Endothelial cell of umbilical vein (primary cell): ENCODE results near the gene SPRYD3. TPM values are rescaled to one million over a fixed set of nuclear protein-coding genes. Genes with fewer than 3 reads are reported as not detected.
A peak's percentile ranks its signal among the peaks of the same experiment; 100 is the strongest.

Source experiments
- BruUV-seq: library from RNA; stranded (reverse); fragments of 400-500 nt; replicated peaks from 2 replicates; lab custom pipeline; 2021; lab: Mats Ljungman, UMichigan
- CTCF ChIA-PET: fragments of 300-600, 350-600 bp; sonication (Branson Sonifier 250); formaldehyde crosslinking; loops from one replicate; lab custom pipeline; 2021; ENCODE audit warnings: antibody characterized with exemption, inconsistent platforms; lab: Charles Lee
- POLR2A ChIA-PET: fragments of 300-600, 350-600 bp; sonication (Branson Sonifier 250); formaldehyde crosslinking; loops from one replicate; lab custom pipeline; 2021; ENCODE audit warnings: antibody characterized with exemption, inconsistent platforms; lab: Charles Lee
- DNase-seq: peaks from one replicate; pipeline ENCODE4 v3.0.0-alpha.2; 2011; ENCODE audit warnings: low read depth, low spot score
- FAIRE-seq: peaks from 2 replicates; lab custom pipeline; 2011; peaks lifted over from hg19 to GRCh38; lab: Jason Lieb, UNC
- H2AFZ ChIP-seq: 2 replicates; pipeline ENCODE4 v1.6.0; 2012; ENCODE audit warnings: low read depth, low read length, control low read depth, inconsistent platforms
- H3K27ac ChIP-seq: 2 replicates; pipeline ENCODE4 v1.5.1; 2011; ENCODE audit warnings: low read depth, mild to moderate bottlenecking, control low read depth, low read length, moderate library complexity; ENCODE audit not compliant: insufficient read depth
- H3K27me3 ChIP-seq, 2 experiments: 2 replicates each; pipeline versions ENCODE4 v1.6.0 to v1.6.1; 2011; ENCODE audit warnings: low read length in 2 of 2, mixed read lengths in 1 of 2; ENCODE audit not compliant: control insufficient read depth in 2 of 2, insufficient read depth in 2 of 2
- H3K36me3 ChIP-seq, 2 experiments: 2 replicates in 1 of 2; 3 replicates in 1 of 2; pipeline ENCODE4 v1.5.1; 2011; ENCODE audit warnings: low read length in 2 of 2, mild to moderate bottlenecking in 1 of 2, moderate library complexity in 1 of 2; ENCODE audit not compliant: control insufficient read depth in 2 of 2, insufficient read depth in 2 of 2; ENCODE audit errors: extremely low read depth in 1 of 2
- H3K4me1 ChIP-seq: 3 replicates; pipeline ENCODE4 v1.5.1; 2011; ENCODE audit warnings: mild to moderate bottlenecking, low read length; ENCODE audit not compliant: control insufficient read depth, insufficient read depth; ENCODE audit errors: extremely low read depth
- H3K4me2 ChIP-seq: 2 replicates; pipeline ENCODE4 v1.6.1; 2011; ENCODE audit warnings: low read length, control low read depth, mixed read lengths; ENCODE audit not compliant: insufficient read depth
- H3K4me3 ChIP-seq, 3 experiments: fragments of 200-600 bp in 1 of 3; sonication (generic), shearing (Covaris generic) in 1 of 3; replicated peaks in 1 of 3; 2 replicates each; pipeline ENCODE4 v1.5.1; 2011 to 2016; ENCODE audit warnings: control low read depth in 3 of 3, low read length in 3 of 3, mild to moderate bottlenecking in 2 of 3, inconsistent platforms in 1 of 3, low read depth in 1 of 3, moderate library complexity in 1 of 3; ENCODE audit not compliant: insufficient read depth in 1 of 3
- H3K79me2 ChIP-seq: 2 replicates; pipeline ENCODE4 v1.6.0; 2012; ENCODE audit warnings: low read length, inconsistent platforms; ENCODE audit not compliant: control insufficient read depth, insufficient read depth
- H3K9ac ChIP-seq: replicated peaks from 2 replicates; pipeline ENCODE3; 2011; ENCODE audit warnings: low read length, control low read depth; ENCODE audit not compliant: insufficient read depth; ENCODE audit errors: extremely low read depth
- H3K9me1 ChIP-seq: replicated peaks from 3 replicates; pipeline ENCODE4 v1.6.0; 2011; ENCODE audit warnings: mild to moderate bottlenecking, low read length; ENCODE audit not compliant: control insufficient read depth, insufficient read depth; ENCODE audit errors: extremely low read depth
- H3K9me3 ChIP-seq: replicated peaks from 2 replicates; pipeline ENCODE4 v1.5.1; 2012; ENCODE audit warnings: low read length, inconsistent platforms; ENCODE audit not compliant: control insufficient read depth, insufficient read depth
- H4K20me1 ChIP-seq: replicated peaks from 2 replicates; pipeline ENCODE3; 2011; ENCODE audit warnings: mild to moderate bottlenecking, low read length; ENCODE audit not compliant: control insufficient read depth, insufficient read depth; ENCODE audit errors: extremely low read depth
- EZH2 ChIP-seq: IDR thresholded peaks from 2 replicates; pipeline ENCODE4 v1.6.1; 2012; ENCODE audit warnings: borderline replicate concordance, low read depth, mild to moderate bottlenecking, moderate library complexity, low read length, inconsistent platforms; ENCODE audit not compliant: severe bottlenecking
- GATA2 ChIP-seq: IDR thresholded peaks from 2 replicates; pipeline ENCODE4 v1.7.0; 2011; ENCODE audit warnings: low read depth, mild to moderate bottlenecking, moderate library complexity, mixed read lengths, low read length; ENCODE audit not compliant: insufficient read length, insufficient read depth
- MYC ChIP-seq: IDR thresholded peaks from one replicate; pipeline ENCODE4 v1.6.1; 2011; ENCODE audit warnings: mild to moderate bottlenecking, low read depth, low read length
- POLR2A ChIP-seq: IDR thresholded peaks from 2 replicates; pipeline ENCODE4 v1.6.1; 2012; ENCODE audit warnings: low read depth, mild to moderate bottlenecking, control low read depth, low read length
- POLR2AphosphoS5 ChIP-seq: IDR thresholded peaks from 2 replicates; pipeline ENCODE4 v1.6.1; 2012; ENCODE audit warnings: low read depth, mild to moderate bottlenecking, control low read depth, low read length, moderate library complexity; ENCODE audit not compliant: insufficient read depth
- dilution Hi-C: fragments of 300-500 bp; cut with MboI; formaldehyde crosslinking; loops from one replicate; pipeline ENCODE4 v1.15.0; 2019; ENCODE audit warnings: low sequenced_read_pairs; ENCODE audit not compliant: extremely low pct_ligation_motif_present
- intact Hi-C: fragments of 100-400 bp; cut with micrococcal nuclease; formaldehyde crosslinking; loops from one replicate; pipeline ENCODE4 v1.10.0; 2022
- polyA plus RNA-seq, 4 experiments: library from polyadenylated mRNA; depleted of rRNA in 3 of 4; stranded (reverse) in 3 of 4; unstranded in 1 of 4; fragments of >200 nt; gene quantifications; 2 replicates each; pipeline versions ENCODE4 v1.2.1 to v1.2.3, GENCODE V29; 2011 to 2012; ENCODE audit warnings: missing spikeins in 1 of 4
- total RNA-seq: library from RNA; stranded (reverse); gene quantifications from 2 replicates; pipeline ENCODE4 v1.2.3, GENCODE V29; 2021
- TF ChIP-seq, protein P1 (sequence below): IDR thresholded peaks from 2 replicates; pipeline ENCODE4 v1.6.1; 2011; ENCODE audit not compliant: insufficient read depth, insufficient read length

SPRYD3 gene
- total and polyA plus RNA-seq, 2 donors (not counting 3 experiments of a cell fraction or from before 2014, with no cell fraction given) = 38.6 to 39.2 TPM

DNA sequence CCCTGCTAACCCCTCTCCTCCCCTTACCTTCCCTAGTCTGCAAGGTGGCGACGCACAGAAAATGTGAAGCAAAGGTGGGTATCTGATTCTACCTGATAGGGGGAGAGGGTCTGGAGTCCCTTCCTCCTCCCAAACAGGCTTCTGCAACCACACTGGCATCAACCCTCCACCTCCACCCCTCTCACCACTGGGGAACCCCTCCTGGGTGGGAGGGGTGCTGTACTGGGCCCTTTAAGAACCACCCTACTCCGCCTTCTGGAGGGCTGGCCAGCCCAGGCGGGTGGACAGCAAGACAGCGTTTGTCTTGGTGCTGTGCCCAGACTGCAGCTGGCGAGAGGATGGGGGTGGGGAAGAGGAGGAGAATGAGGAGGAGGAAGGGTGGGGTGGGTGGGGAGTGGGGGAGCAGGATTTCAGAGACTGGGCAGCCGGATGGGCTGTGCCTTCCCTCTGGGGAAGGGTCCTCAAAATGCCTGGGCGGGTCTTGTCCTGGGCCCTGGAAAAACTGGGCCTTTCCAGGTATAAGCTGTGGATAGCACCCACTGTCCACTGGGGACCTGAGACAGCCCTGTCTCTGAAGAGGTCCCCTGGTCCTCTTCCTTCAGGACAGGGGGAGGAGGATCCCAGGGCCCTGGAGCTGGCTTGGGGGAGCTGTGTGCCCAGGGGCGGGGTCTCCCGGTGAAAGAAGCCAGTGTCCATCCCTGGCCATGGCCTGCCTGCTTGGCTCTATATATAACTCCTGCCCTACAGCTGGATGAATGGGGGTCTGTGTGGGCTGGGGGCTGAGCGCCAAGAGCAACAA lies 26.6 kb downstream of the SPRYD3 start:
- ChIA-PET CTCF (interaction anchor here (0.8 to 5.2 kb wide), 9 partner anchors 9 to 269 kb away, joined by 3 to 79 read pairs (median 5); partner anchors contain the start of gene AAAS), POLR2A (interaction anchor here (1.5 kb wide), 1 partner anchor 14 kb away, joined by 4 read pairs; no protein-coding TSS in a partner anchor)
- Histone ChIP-seq H3K9me1 (no peaks in the 10 kb centered on the region), H3K9ac (no peak overlapping the region), H2AFZ (no peak overlapping the region), H3K9me3 (no peaks in the 10 kb centered on the region), H3K27me3 (no peaks in the 10 kb centered on the region), H3K4me1 (peaks cover 58% of the 10 kb centered on the region), H3K36me3 (peaks cover 0 to 16% of the 10 kb centered on the region in 2 experiments), H3K79me2 (peaks cover 15% of the 10 kb centered on the region), H3K4me3 (no peak overlapping the region), H3K4me2 (no peak overlapping the region), H4K20me1 (no peaks in the 10 kb centered on the region), H3K27ac (no peak overlapping the region)
- TF ChIP-seq POLR2AphosphoS5 = peak; percentile 47
- TF ChIP-seq MYC = no peak
- TF ChIP-seq, protein P1, sequence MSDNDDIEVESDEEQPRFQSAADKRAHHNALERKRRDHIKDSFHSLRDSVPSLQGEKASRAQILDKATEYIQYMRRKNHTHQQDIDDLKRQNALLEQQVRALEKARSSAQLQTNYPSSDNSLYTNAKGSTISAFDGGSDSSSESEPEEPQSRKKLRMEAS = no peak
- BruUV-seq = no TSS peak
- dilution Hi-C loops = no loop called here
- intact Hi-C loops = loop anchor here (5.0 kb wide), 1 partner anchor 45 kb away; the partner anchor contains the start of gene IGFBP6
- DNase-seq = peak; percentile 75
- peak; percentile 94 for FAIRE-seq

DNA sequence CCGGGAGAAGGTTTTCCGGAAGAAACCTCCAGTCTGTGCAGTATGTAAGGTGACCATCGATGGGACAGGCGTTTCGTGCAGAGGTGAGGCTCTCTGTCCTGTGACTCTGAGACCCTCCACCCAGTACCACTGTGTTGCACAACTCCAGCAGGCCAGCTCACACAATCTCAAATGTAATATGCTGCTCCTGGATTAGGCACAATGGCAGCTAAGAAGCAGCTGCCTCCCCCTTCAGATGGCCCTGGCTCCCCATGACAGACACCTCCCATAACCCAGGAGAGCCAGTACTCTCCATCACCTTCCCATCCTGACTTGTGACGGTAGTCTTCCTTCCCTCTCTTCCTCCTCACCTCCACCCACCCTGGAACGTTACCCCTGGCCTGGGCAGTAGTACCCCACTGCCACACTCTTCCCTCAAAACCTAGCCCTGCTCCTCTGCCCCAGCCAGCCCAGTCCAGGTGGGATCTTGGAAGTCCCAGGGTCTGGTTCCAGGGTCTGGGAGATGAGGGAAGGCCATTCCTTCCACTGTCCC lies 27.2 kb downstream of the SPRYD3 start:
- TF ChIP-seq POLR2AphosphoS5 (no peak), POLR2A (peak; percentile 23), EZH2 (no peak), MYC (no peak), GATA2 (no peak)
- TF ChIP-seq, protein P1 = no peak

More for the DNA sequence above, 27.2 kb downstream of the SPRYD3 start:
- H3K27me3 ChIP-seq = no peaks in the 10 kb centered on the region
- DNase-seq (no peak), FAIRE-seq (peak; percentile 15)
- no peak overlapping the region for H3K27ac ChIP-seq
- no peaks in the 10 kb centered on the region for H3K9me1 ChIP-seq
- no peak overlapping the region for H2AFZ ChIP-seq
- no peaks in the 10 kb centered on the region for H3K9me3 ChIP-seq
- peaks cover 15% of the 10 kb centered on the region for H3K79me2 ChIP-seq
- CTCF ChIA-PET = interaction anchor here (1.1 to 5.2 kb wide), 4 partner anchors 10 to 48 kb away, joined by 5 to 79 read pairs (median 11); no protein-coding TSS in a partner anchor
- dilution Hi-C loops = no loop called here
- H3K4me3 ChIP-seq = peak overlapping the region in 2 of 3 experiments; percentile 68 to 78
- H3K36me3 ChIP-seq = peaks cover 0 to 9% of the 10 kb centered on the region in 2 experiments
- POLR2A ChIA-PET = interaction anchor here (1.5 kb wide), 1 partner anchor 14 kb away, joined by 4 read pairs; no protein-coding TSS in a partner anchor
- BruUV-seq = no TSS peak
- H3K4me1 ChIP-seq = peaks cover 60% of the 10 kb centered on the region
- intact Hi-C loops = loop anchor here (5.0 kb wide), 1 partner anchor 45 kb away; the partner anchor contains the start of gene IGFBP6
- peak overlapping the region; percentile 85 for H3K4me2 ChIP-seq
- H4K20me1 ChIP-seq = no peaks in the 10 kb centered on the region
- no peak overlapping the region for H3K9ac ChIP-seq
